NCI-H1105 treated with DMSO at 0.1 percent for 48 hours (cell line): ENCODE data around the gene DUSP28.

Experiments
- DNase-seq: peaks from one replicate; lab custom pipeline; 2025; lab: John Stamatoyannopoulos, UW

DUSP28 gene

GRCh38 chr2:240600451-240600961, 40.3 kb downstream of the DUSP28 start:
- no peak for DNase-seq

- no peak for DNase-seq
Observed at GRCh38 chr2:240601061-240601830, 41.1 kb downstream of the DUSP28 start.

GRCh38 chr2:240601831-240602160, 41.6 kb downstream of the DUSP28 start:
- DNase-seq, result no peak

- no peak for DNase-seq
Observed at GRCh38 chr2:240602266-240603050, 42.3 kb downstream of the DUSP28 start.

- no peak for DNase-seq
Observed at GRCh38 chr2:240603081-240603835, 43.1 kb downstream of the DUSP28 start.

- no peak for DNase-seq
Observed at GRCh38 chr2:240603846-240604245, 43.7 kb downstream of the DUSP28 start.

- no peak for DNase-seq
Observed at GRCh38 chr2:240604291-240604938, 44.3 kb downstream of the DUSP28 start.

- DNase-seq, result no peak
Observed at GRCh38 chr2:240604939-240605716, 45.0 kb downstream of the DUSP28 start.

- no peak for DNase-seq
Observed at GRCh38 chr2:240605867-240606743, 45.9 kb downstream of the DUSP28 start.

- DNase-seq, result no peak
Observed at GRCh38 chr2:240611601-240612210, 51.5 kb downstream of the DUSP28 start.
